T47D (cell line): ENCODE measurements around the gene ASCL2.
"Not testable (repeated sequence)": the region's sequence is repeated elsewhere in the genome, so short reads cannot be mapped to it uniquely, and the experiment has no call there.

Experiments used
- DNase-seq, 2 experiments: peaks; one replicate each; pipeline versions ENCODE4 v3.0.0 to v3.0.0-alpha.2; 2011 to 2012; ENCODE audit warnings: low read depth in 1 of 2, low spot score in 1 of 2
- JUND ChIP-seq: IDR thresholded peaks from 2 replicates; pipeline ENCODE4 v1.6.1; 2012; ENCODE audit warnings: low read depth
- in situ Hi-C: cut with HindIII; loops from 2 replicates; pipeline ENCODE4 v1.10.0; 2016; ENCODE audit warnings: low sequenced_read_pairs, low pct_unique_long_range_greater_than_20kb

Gene ASCL2

GRCh38 chr11:2250485-2250884 is 19.9 kb downstream of the ASCL2 start:
- TF ChIP-seq JUND = no peak
- no peak for DNase-seq
- in situ Hi-C loops = no loop called here

DNA sequence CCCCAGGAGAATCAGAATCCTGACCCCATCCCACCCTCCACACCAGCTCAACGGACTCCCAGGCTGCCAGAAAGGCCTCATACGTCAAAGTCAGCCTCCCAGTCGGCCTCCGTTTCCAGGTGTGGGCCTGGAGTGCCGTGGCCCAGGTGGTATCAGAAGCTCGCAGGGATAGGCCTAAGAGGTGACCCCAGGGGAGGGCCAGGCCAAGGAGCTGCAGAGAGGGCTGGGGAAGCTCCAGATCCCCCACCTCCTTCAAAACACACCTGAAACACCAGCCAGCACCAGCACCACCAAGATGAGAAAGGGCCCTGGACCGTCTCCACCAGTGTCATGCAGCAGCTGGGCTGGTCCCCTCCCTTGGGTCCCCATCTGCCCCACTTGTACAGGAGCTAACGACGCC is 20.3 kb downstream of the ASCL2 start:
- DNase-seq = no peak
- in situ Hi-C loops = no loop called here
- no peak for TF ChIP-seq JUND

- TF ChIP-seq JUND = no peak
- in situ Hi-C loops = no loop called here
- DNase-seq = no peak
Measured at GRCh38 chr11:2249189-2249916, 21.0 kb downstream of the ASCL2 start.

DNA sequence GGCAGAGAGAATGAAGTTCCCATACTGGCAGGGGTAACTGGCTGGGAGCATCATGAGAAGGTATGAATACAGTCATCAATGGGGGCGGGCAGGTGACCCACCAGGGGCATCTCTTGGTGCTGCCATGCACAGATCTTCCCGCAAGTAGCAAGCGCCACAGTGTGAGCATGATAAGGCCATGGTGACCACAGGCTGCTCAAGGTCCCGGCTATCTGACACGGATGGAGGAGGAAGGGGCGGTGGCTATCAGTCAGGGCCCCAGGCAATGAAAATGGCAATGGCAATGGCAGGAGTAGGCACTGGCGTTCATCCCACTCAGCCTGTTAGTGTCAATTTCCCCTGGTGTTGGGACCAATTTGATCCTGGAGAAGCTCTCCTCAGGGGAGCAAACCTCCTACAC is 21.6 kb downstream of the ASCL2 start:
- no peak for DNase-seq
- in situ Hi-C loops = no loop called here
- no peak for TF ChIP-seq JUND

DNA sequence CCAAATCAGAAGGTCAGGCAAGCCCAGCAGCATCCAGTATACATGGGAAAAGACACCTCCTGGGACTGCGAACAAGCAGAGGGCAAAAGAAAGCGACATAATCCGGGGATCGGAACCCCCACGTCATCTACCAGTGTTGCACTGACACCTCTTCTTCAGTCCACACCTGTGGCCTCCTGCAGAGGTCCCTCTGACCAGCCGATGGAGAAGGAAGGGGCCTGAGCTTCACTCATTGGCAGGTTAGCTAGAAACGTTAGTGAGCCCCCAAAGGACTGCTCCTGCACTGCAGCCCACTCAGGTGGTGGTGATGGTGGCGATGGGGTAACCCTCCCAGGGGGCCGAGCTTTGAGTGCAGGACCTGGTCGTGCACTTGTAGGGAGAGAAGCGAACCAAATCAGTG is 22.1 kb downstream of the ASCL2 start:
- in situ Hi-C loops = no loop called here
- TF ChIP-seq JUND = no peak
- no peak for DNase-seq

- in situ Hi-C loops = no loop called here
- DNase-seq = no peak
- no peak for TF ChIP-seq JUND
Measured at GRCh38 chr11:2247496-2247895, 22.9 kb downstream of the ASCL2 start.

DNA sequence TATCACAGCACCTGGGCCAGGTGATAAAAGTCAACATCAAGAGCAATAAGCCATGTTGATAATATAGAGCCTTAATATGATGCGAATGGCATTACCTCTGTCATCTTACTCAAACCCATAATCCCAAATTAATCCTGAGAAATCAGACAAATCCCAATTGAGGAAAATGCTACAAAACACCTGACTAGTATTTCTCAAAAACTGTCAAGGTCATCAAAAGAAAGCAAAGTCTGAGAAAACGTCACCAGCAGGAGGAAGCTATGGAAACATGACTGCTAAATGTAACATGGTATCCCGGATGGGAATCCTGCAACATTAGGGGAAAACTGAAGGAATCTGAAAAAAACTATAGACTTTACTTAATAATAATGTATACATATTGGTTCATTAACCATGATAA is 29.6 kb downstream of the ASCL2 start:
- in situ Hi-C loops = no loop called here
- no peak for DNase-seq
- no peak for TF ChIP-seq JUND

DNA sequence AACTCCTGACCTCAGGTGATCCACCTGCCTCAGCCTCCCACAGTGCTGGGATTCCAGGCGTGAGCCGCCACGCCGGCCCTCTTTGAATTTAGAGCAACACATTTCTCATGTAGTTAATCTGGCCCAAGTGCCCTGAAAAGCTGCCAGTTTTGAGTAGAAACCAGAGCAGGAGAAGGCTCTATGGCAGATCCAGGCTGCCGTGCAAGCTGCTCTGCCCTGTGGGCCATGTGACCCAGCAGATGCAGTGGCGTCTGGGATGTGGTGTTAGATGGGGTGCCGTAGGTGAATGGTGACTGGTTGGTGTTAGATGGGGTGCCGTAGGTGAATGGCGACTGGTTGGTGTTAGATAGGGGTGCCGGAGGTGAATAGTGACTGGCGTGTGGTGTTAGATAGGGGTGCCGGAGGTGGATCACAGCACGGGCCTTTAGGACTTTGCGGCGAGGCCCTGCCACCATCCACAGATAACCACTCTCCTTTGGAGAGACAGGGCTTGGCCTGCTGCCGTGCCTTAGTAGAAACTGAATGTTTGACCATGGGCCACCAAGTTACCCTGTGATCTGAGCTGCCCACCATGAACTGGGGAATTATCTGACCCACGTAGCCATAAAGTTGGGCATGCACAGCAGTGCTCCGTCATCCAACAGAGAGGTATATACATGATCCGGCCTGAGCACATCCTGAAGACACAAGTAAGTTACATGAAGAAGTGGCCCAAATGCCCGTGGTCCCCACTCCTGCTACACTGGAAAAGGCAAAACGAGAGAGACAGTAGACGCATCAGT is 32.7 kb downstream of the ASCL2 start:
- TF ChIP-seq JUND = no peak
- in situ Hi-C loops = no loop called here
- no peak for DNase-seq

GRCh38 chr11:2236381-2237134 is 33.8 kb downstream of the ASCL2 start:
- in situ Hi-C loops, DNase-seq: not testable (repeated sequence)

DNA sequence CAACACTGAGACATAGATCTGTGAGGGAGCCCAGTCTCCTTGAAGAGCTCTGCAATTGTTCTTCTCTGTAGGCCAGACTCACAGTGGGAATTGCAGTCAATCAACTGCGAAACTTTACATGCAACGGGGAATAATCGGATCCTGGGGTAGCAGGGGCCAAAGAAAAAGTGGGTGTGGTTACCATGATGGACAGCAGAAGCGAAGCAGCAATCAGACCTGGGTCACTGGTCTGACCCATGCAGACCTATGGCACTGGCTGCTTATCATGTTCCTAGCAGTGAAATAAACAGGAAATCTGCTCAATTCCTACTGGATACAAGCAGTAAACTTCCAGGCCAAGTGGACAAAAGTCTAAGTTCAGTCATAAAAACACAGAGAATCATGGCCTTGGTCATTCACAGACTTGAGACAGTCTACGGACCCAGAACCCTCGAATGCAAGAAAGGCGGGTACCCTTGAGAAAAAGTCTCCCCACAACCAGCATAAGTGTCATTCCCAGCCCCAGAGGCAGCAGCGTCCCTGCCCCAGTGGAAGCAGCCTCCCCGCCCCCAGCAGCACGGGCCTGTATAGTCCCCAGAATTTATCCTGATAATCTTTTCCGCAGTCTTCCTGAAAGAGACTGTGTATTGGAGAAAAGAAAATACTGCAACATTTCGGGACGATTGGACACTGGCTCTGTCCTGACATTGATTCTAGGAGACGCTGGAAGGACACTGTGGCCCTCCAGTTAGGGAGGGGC is 34.6 kb downstream of the ASCL2 start:
- no peak for DNase-seq
- in situ Hi-C loops = no loop called here
- no peak for TF ChIP-seq JUND

GRCh38 chr11:2234963-2235362 is 35.4 kb downstream of the ASCL2 start:
- no peak for TF ChIP-seq JUND
- in situ Hi-C loops = no loop called here
- DNase-seq = no peak

GRCh38 chr11:2233693-2234455 is 36.5 kb downstream of the ASCL2 start:
- no peak for TF ChIP-seq JUND
- no peak for DNase-seq
- in situ Hi-C loops = no loop called here
